ENCODE results near the gene TRIM44.
"Not testable (repeated sequence)": the region's sequence is repeated elsewhere in the genome, so short reads cannot be mapped to it uniquely, and the experiment has no call there.

TRIM44 gene

DNA sequence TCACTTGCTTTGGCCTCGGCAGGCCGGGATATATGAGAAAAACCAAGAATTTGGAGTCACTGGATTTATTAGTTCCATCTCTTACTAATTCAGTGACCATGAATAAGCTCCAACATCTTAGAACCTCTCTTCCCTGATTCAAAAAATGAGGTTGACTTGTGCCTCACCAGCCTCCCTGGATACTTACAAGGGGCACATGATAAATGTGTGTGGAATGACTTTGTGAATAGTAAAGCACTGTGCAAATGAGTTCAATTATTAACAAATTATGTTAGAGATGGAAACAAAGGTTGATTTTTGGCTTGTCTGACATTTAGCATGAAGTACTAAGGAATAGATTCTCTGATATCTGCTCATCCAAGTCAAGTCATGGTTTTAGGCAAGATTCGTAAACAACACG is 104.1 kb downstream of the TRIM44 start:
- Histone ChIP-seq H3K4me3 (no peak overlapping the region), H3K27me3 (no peaks in the 10 kb centered on the region), H3K9ac (no peak overlapping the region), H4K20me1 (peaks cover 0 to 32% (median 5%) of the 10 kb centered on the region in 11 experiments; a peak in 10 of 22 replicates), H3K4me1 (peaks cover 0 to 9% (median 4%) of the 10 kb centered on the region in 10 experiments; a peak in 11 of 20 replicates), H3K9me3 (replicated peaks in 1 of 11) (peaks cover 19 to 28% (median 25%) of the 10 kb centered on the region in 11 experiments), H3K4me2 (no peak overlapping the region), H3K36me3 (peaks cover 30 to 96% (median 79%) of the 10 kb centered on the region in 11 experiments), H3K27ac (no peak overlapping the region)
- no peak for TF ChIP-seq Cebpa-rat (IDR thresholded peaks at IDR 0.05)

DNA sequence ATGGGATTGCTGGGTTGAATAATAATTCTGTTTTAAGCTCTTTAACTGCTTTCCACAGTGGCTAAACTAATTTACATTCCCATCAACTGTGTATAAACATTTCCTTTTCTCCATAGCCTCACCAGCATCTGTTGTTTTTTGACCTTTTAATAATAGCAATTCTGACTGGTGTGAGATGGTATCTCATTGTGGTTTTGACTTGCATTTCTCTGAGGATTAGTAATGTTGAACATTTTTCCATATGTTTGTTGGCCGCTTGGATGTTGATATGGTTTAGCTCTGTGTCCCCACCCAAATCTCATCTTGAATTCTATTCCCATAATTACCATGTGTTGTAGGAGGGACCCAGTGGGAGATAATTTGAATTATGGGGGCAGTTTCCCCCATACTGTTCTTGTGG is 107.8 kb downstream of the TRIM44 start:
- H3K9me3 ChIP-seq (replicated peaks in 1 of 11) = peaks cover 46 to 66% (median 54%) of the 10 kb centered on the region in 11 experiments
- not testable (repeated sequence) for H3K4me3 ChIP-seq, H3K9ac ChIP-seq, H3K27me3 ChIP-seq, H3K4me1 ChIP-seq, H3K27ac ChIP-seq, H3K4me2 ChIP-seq
- peaks cover 38 to 82% (median 65%) of the 10 kb centered on the region in 11 experiments for H3K36me3 ChIP-seq
- H4K20me1 ChIP-seq = peaks cover 0 to 13% (median 0%) of the 10 kb centered on the region in 11 experiments; a peak in 6 of 22 replicates

DNA sequence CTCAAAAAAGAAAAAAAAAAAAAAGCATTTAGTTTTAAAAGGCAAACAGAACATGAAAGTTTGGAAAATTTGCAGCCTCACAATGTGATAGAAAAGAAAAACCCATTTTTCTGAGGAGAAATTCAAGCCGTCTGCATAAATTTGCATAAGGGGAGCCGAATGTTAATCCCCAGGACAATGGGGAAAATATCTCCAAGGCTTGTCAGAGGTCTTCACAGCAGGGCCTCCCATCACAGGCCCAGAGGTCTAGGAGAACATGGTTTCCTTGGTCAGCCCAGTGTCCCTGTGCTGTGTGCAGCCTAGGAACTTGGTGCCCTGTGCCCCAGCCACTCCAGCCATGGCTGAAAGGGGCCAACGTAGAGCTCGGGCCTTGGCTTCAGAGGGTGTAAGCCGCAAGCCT is 109.1 kb downstream of the TRIM44 start:
- Histone ChIP-seq H3K4me3 (no peak overlapping the region), H3K9me3 (replicated peaks in 1 of 11) (peaks cover 54 to 77% (median 63%) of the 10 kb centered on the region in 11 experiments), H3K27ac (no peak overlapping the region), H3K27me3 (no peaks in the 10 kb centered on the region), H3K4me2 (no peak overlapping the region), H3K4me1 (no peaks in the 10 kb centered on the region), H4K20me1 (peaks cover 0 to 10% (median 0%) of the 10 kb centered on the region in 11 experiments; a peak in 5 of 22 replicates), H3K36me3 (peaks cover 34 to 69% (median 54%) of the 10 kb centered on the region in 11 experiments), H3K9ac (no peak overlapping the region)
- no peak for TF ChIP-seq Cebpa-rat (IDR thresholded peaks at IDR 0.05)

DNA sequence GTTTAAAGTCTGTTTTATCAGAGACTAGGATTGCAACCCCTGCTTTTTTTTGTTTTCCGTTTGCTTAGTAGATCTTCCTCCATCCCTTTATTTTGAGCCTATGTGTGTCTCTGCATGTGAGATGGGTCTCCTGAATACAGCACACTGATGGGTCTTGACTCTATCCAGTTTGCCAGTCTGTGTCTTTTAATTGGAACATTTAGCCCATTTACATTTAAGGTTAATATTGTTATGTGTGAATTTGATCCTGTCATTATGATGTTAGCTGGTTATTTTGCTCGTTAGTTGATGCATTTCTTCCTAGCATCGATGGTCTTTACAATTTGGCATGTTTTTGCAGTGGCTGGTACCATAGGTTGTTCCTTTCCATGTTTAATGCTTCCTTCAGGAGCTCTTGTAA is 114.7 kb downstream of the TRIM44 start:
- not testable (repeated sequence) for H3K27ac ChIP-seq, H3K27me3 ChIP-seq, H3K9ac ChIP-seq, H3K4me2 ChIP-seq, H3K4me3 ChIP-seq
- Histone ChIP-seq H3K36me3 (peaks cover 25 to 50% (median 40%) of the 10 kb centered on the region in 11 experiments), H3K9me3 (replicated peaks in 1 of 11) (peaks cover 57 to 75% (median 61%) of the 10 kb centered on the region in 11 experiments), H3K4me1 (peaks cover 3 to 14% (median 9%) of the 10 kb centered on the region in 10 experiments; a peak in 15 of 20 replicates), H4K20me1 (peaks cover 0 to 22% (median 6%) of the 10 kb centered on the region in 11 experiments; a peak in 9 of 22 replicates)

DNA sequence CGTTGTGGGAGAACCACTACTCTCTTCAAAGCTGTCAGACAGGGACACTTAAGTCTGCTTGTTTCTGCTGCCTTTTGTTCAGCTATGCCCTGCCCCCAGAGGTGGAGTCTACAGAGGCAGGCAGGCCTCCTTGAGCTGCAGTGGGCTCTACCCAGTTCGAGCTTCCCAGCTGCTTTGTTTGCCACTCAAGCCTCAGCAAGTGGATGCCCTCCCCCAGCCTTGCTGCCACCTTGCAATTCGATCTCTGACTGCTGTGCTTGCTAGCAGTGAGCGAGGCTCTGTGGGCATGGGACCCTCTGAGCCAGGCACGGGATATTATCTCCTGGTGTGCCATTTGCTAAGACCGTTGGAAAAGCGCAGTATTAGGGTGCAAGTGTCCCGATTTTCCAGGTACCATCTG is 116.4 kb downstream of the TRIM44 start:
- H3K4me2 ChIP-seq = not testable (repeated sequence)
- H3K36me3 ChIP-seq = peaks cover 18 to 55% (median 33%) of the 10 kb centered on the region in 11 experiments

DNA sequence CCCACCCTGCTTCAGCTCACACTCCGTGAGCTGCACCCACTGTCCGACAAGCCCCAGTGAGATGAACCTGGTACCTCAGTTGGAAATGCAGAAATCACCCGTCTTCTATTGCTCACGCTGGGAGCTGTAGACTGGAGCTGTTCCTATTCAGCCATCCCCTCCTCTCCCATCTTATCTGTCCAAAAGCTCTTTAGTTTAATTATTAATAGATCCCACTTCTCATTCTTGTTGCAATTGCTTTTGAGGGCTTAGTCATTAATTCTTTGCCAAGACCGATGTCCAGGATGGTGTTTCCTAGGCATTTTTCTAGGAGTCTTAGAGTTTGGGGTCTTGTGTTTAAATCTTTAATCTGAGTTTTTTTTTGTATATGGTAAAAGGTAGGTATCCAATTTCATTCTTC is 116.8 kb downstream of the TRIM44 start:
- no peak for TF ChIP-seq Cebpa-rat (IDR thresholded peaks at IDR 0.05)
- Histone ChIP-seq H3K27me3 (no peaks in the 10 kb centered on the region), H3K4me1 (peaks cover 3 to 14% (median 9%) of the 10 kb centered on the region in 10 experiments; a peak in 15 of 20 replicates), H3K36me3 (peaks cover 18 to 55% (median 33%) of the 10 kb centered on the region in 11 experiments), H3K9me3 (replicated peaks in 1 of 11) (peaks cover 36 to 53% (median 41%) of the 10 kb centered on the region in 11 experiments), H3K9ac (no peak overlapping the region), H3K4me2 (no peak overlapping the region), H3K4me3 (no peak overlapping the region), H4K20me1 (peaks cover 0 to 43% (median 12%) of the 10 kb centered on the region in 11 experiments; a peak in 11 of 22 replicates), H3K27ac (no peak overlapping the region)

More for the DNA sequence above, 116.4 kb downstream of the TRIM44 start:
- Histone ChIP-seq H4K20me1 (peaks cover 0 to 39% (median 9%) of the 10 kb centered on the region in 11 experiments; a peak in 11 of 22 replicates), H3K4me1 (peaks cover 3 to 14% (median 9%) of the 10 kb centered on the region in 10 experiments; a peak in 15 of 20 replicates), H3K9me3 (replicated peaks in 1 of 11) (peaks cover 41 to 58% (median 46%) of the 10 kb centered on the region in 11 experiments)
- not testable (repeated sequence) for H3K4me3 ChIP-seq, H3K27me3 ChIP-seq, H3K27ac ChIP-seq, H3K9ac ChIP-seq

DNA sequence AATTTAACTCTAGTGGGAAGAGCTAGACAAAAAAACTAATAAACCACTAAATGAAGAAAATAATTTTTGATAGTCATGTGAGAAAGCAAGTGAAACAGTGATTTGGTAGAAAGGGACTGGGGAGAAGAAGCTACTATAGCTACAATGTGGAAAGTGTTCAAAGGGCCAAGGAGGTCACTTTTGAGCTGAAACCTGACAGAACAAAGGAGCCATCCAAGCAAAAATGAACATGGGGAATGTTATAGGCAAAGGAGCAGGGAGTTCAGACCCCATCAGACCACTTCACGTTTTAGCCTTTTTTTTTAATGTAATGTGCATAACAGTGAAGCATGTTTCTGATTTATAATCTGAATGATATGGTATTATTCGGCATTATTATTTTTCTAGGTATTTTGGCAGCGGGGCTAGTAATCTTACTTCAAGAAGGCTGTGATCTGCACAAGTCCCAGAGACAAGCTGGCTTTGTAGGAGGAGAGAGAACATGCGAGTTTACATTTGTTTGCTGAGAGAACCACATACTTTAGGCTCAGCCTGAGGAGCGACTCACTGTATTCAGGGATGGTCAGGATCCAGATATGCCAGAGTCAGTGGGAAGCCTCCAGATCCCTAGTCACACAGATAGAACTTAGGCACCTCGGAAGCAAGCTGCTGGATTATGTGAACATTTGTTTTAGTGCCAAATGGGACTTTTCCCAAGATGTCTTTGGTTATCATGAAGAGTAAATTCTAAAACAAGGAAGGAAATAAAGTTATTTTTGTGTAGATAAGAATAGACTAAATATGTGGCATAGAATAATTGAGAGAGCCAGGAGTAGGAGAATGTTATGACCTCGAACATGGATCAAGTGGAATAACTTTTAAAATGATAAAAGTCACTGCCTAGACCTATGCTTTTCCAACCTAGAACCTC is 118.6 kb downstream of the TRIM44 start:
- H3K4me2 ChIP-seq = peak overlapping the region; percentile 1 to 36 (median 9); a peak in 8 of 22 replicates
- H4K20me1 ChIP-seq = peaks cover 4 to 56% (median 22%) of the 10 kb centered on the region in 11 experiments; a peak in 13 of 22 replicates
- no peaks in the 10 kb centered on the region for H3K27me3 ChIP-seq
- peaks cover 26 to 36% (median 31%) of the 10 kb centered on the region in 11 experiments for H3K9me3 ChIP-seq (replicated peaks in 1 of 11)
- TF ChIP-seq Cebpa-rat (IDR thresholded peaks at IDR 0.05) = no peak
- no peak overlapping the region for H3K27ac ChIP-seq
- H3K9ac ChIP-seq = peak overlapping the region in 1 of 11 experiments; percentile 13; a peak in 1 of 22 replicates
- H3K4me3 ChIP-seq = no peak overlapping the region
- peaks cover 9 to 22% (median 15%) of the 10 kb centered on the region in 10 experiments; a peak in 17 of 20 replicates for H3K4me1 ChIP-seq
- H3K36me3 ChIP-seq = peaks cover 18 to 64% (median 33%) of the 10 kb centered on the region in 11 experiments

DNA sequence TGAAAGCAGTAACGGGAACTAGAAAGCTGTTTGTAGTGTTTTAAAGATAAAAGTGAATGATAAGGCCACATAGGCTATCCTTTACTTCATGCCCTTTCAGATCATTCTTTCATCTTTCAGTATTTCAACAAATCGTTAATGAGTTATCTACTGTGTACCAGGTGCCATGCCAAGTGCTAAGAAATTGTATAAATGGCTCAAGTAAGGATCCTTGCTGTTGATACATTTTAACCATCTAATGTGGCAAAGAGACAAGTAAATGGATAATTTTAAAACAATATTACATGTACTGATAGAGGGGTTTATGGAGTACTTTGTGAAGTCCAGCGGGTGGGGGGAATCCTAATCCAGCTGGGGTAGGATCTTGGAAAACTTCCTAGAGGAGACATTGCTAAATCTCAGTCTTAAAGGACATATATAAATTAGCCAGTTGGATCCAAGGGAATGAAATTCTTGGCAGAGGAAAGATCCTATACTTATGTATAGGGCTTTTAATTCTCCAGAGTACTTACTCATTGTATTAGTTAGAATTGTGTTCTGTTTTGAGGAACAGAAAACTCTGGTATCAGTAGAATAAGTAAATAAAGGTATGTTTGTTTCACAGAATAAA is 119.4 kb downstream of the TRIM44 start:
- H3K27me3 ChIP-seq = no peaks in the 10 kb centered on the region
- peaks cover 9 to 22% (median 15%) of the 10 kb centered on the region in 10 experiments; a peak in 17 of 20 replicates for H3K4me1 ChIP-seq
- H3K4me2 ChIP-seq = peak overlapping the region in 4 of 11 experiments; percentile 1 to 28 (median 8); a peak in 3 of 22 replicates
- TF ChIP-seq Cebpa-rat (IDR thresholded peaks at IDR 0.05) = no peak
- peaks cover 26 to 71% (median 41%) of the 10 kb centered on the region in 11 experiments for H3K36me3 ChIP-seq
- H3K4me3 ChIP-seq = no peak overlapping the region
- H3K9ac ChIP-seq = no peak overlapping the region
- no peak overlapping the region for H3K27ac ChIP-seq
- peaks cover 5 to 64% (median 22%) of the 10 kb centered on the region in 11 experiments; a peak in 14 of 22 replicates for H4K20me1 ChIP-seq
- peaks cover 25 to 32% (median 29%) of the 10 kb centered on the region in 11 experiments for H3K9me3 ChIP-seq (replicated peaks in 1 of 11)
